ENCODE data around the gene SPIN3.

DNA sequence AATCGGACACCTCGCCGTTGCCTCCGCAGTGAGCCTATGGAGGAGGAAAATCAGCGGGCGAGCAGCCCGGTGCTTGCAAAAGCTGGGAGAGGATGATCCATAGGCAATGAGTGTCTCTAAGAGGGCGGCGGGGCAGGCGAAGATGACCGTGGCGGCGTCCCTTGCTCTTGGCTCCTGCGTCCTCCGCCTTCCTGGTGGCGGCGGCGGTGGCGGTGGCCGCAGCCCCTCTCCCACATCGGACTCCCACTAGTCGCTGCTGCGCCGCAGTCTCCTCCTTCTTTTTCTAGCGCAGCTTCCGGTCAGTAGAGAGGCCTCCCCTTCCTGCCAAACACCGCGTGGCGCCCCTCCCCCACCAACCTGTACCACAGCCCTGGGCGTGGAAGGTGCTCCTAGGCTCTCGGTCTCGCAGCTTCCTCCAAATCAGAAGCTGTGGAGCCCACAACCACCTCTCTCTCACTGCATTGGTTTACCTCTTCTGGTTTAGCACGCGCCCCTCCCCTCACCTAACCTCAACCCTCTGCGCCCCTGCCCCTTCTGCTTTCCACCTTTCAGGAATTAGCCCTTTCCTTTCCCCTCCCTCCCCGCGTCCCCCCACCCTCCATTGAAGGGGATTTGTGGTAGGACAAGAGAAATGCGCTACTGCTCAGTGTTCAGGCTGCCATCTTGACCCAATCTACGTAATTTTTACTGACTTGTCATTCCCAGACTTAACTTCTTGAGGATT lies at the start of gene SPIN3:
- TF ChIP-seq, protein P1, sequence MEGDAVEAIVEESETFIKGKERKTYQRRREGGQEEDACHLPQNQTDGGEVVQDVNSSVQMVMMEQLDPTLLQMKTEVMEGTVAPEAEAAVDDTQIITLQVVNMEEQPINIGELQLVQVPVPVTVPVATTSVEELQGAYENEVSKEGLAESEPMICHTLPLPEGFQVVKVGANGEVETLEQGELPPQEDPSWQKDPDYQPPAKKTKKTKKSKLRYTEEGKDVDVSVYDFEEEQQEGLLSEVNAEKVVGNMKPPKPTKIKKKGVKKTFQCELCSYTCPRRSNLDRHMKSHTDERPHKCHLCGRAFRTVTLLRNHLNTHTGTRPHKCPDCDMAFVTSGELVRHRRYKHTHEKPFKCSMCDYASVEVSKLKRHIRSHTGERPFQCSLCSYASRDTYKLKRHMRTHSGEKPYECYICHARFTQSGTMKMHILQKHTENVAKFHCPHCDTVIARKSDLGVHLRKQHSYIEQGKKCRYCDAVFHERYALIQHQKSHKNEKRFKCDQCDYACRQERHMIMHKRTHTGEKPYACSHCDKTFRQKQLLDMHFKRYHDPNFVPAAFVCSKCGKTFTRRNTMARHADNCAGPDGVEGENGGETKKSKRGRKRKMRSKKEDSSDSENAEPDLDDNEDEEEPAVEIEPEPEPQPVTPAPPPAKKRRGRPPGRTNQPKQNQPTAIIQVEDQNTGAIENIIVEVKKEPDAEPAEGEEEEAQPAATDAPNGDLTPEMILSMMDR (IDR thresholded peaks at IDR 0.05) = no peak
- TF ChIP-seq POLR2A (IDR thresholded peaks at IDR 0.05) (peak in 1 of 2 donors; percentile 59), EP300 (IDR thresholded peaks at IDR 0.05) (peak in 1 of 2 donors; percentile 79)
